ENCODE measurements around the gene AKT3.

The AKT3 gene

DNA sequence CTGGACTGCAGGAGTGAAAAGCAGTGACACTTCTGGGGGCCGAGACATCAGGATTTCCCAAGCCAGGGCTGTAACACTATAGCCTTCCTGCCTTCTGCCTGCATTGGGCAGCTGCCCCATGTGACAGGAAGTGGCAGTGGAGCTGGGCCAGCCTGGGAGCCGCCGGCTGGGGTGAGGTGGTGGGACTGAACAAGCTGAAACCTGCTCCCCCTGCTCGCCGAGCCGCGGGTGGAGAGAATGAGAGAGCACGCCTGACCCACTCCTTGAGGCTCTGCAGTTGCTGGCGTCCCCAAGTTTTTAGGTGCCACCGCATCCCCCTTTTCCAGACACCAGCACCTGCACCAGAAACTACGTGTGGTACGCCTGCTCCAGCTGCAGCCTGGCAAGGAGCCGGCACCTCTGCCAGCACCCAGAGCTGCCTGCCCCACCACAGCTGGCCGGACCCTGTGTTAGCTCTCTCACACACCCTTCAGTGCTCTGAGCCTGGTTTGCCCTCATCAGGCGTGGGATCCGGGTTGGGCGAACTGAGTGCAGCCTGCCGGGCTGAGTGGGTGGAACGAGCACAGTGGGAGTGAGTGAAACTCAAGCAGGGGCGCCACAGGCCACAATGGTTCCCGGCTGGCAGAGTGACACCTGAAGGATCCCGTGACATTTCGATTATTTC lies 119.4 kb downstream of the AKT3 start:
- no peak for DNase-seq

DNA sequence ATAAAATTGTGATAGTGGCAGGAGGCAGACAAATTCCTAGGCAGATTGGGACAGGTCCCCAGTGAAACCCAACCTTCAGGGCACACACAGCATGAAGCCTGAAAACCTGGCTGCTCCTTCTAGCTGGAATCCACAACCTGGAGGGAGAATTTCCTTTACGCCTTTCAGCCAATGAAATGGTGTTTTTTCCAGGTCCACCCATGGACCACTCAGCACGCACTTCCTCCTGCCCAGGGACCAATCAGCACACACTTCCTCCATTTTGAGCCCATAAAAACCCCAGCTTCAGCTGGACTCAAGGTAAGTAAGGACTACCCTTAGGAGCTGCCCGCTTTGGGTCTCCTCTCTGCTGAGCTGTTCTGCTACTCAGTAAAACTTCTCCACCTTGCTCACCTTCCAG lies 120.1 kb downstream of the AKT3 start:
- no peak for DNase-seq

DNA sequence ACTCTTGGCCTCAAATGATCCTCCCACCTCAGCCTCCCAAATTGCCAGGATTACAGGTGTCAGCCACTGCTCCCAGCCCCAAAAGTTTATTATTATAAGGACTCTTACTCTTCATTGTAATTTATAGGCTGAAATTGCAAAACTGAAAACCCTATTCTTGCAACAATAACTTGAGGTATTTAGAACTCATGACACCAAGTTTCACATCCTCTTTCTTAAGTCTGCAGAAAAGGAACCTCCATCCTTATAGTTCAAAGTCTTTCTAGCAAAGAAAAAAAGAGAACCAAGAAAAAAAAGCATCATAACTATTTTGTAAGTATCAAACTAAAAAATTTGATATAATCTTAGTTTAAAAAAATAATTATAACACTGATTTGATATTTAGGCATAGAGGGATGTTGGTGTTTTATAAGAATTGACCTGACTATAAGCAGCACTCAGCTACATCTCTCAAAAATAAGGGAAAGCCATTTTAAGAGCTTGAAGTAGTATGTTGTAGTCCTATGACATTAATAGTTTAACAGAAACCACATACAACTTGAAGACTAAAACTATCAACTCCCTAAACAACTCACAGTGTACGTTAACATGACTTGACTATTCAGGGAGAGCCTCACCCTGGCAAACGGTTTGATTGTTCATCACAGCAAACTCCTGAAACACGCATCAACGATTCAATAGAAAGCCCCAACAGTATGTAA lies 122.4 kb downstream of the AKT3 start:
- no peak for DNase-seq

DNA sequence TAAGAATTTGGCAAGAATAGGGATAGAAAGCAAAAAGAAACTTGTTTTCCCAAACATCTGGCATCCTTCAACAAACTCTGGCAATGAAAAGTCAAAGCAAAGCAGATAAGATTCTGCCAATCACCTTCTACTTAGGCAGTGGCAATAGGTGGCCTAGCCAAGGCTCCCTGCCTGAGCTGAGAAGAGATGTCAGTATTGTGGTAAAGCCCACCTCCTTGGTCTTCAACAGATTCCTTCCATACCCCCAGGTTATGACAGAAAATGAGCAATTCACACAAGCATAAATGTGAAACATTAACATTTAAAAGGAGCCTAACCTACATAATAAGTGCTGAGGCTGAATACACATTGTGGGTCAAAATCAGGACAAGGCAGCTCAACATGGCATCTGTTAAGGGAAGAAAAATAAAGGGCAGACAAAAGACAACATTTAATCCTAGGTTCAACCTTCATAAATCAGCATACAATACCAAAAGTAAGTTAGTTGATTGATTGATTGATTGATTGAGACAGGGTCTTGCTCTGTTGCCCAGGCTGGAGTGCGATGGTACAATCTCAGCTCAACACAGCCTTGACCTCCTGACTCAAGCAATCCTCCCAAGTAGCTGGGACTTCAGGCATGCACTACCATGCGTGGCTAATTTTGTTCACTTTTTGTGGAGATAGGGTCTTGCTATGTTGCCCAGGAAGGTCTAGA lies 123.1 kb downstream of the AKT3 start:
- DNase-seq: no peak

DNA sequence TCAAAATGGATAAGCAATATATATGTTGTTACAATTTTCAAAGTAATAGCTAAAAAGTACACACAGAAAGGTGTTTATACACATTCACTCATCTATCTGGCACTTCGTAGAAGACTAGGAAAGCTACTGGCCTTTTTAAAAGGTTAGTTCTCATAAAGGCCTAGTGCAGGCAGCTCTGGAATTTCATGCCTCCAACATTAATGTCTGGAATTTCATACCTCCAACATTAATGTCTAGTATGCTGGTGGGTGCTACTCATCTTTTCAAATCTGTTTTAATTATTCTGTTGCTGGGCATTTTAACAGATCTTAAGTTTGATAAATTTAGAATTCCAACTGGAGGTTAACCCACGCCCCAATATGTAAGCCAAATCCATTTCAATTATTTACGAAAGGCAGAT lies 124.2 kb downstream of the AKT3 start:
- DNase-seq: no peak

DNA sequence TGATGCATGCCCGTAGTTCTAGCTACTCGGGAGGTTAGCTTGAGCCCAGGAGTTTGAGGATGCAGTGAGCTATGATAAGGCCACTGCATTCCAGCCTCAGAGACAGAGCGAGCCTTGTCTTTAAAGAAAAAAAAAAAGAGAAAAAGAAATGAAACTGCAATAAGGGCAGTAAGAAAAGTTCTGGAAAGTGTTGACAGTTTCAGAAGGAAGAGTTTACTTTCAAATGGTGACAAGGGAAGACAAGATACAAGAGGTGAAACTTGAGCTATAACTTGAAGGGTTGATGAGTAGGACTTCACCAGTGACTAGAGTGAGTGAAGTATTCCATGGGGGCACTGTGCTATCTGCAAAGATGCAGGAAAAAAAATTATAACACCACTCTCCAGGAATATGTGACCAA lies 125.0 kb downstream of the AKT3 start:
- DNase-seq: no peak

DNA sequence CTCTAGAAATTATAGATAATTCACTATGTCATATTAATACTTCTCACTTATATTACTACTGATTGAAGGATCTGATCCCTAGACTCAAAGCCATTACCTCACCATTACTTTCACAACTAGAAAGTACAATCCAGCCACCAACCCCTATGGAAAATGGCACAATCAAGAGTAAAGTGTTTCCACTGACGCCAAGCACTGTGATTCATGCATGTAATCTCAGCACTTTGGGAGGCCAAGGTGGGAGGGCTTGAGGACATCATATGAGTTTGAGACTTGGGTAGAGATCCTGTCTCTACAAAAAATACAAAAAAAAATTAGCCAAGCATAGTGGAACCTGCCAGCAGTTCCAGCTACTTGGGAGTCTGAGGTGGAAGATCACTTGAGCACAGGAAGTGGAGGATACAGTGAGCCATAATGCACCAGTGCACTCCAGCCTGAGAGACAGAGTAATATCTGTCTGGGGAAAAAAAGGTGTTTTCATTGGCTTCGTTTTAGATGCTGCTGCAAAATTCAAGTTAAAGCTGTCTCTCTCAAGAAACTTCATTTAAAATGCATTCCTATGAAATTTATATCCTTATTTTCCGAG lies 126.5 kb downstream of the AKT3 start:
- DNase-seq: no peak

DNA sequence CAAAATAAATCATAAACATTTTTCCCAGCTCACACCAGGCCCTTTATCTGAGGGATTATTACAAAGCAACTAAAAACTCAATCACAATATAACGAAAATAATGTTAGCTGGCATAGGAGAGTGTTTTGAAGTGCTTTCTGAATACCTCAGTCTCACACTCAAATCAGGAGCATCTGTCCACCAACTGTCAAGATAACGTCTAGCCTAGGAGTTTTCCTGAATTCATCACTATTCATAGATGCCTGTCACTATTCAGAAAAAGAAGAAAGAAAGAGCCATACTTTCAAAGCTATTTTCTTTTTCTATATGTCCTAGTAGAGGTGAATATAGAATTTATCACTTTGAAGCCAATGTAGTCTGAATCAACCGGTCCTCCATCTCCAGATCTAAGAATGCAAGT lies 127.0 kb downstream of the AKT3 start:
- DNase-seq: no peak

DNA sequence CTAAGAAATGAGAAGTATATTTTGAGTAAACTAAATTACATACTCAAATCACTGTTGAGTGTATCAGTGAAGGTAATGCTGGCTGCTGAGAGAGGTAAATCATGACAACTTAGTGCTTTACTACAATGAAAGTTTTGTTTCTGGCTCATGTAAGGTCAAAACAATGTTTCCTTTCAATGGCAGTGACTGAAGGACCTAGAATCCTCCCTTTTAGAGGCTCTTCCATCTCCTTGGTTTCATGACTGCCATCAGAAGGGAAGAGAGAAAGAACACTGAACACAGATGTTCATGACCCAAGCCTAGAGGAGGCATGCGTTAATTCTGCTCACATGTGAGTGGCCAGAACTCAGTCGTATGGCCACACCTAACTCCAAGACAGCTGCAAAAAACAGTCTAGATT lies 130.6 kb downstream of the AKT3 start:
- no peak for DNase-seq

DNA sequence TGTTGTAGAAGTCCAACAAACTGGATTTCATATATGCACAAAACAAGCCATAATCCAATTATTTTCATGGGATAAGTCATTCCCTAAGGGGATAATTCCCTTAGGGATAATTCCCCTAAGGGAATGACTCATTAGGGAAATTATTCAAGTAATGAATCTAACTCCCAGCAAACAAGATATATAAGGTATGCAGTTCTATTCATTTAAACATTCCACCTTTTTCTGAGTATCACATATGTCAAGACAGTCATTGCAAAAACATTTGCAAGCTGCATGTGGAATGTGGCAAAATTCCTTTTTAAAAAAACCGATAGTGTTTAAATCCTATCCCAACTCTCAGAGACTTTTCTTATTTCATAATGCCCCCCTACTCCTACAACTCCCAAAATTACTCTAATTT lies 131.2 kb downstream of the AKT3 start:
- peak; percentile 87 for DNase-seq

DNA sequence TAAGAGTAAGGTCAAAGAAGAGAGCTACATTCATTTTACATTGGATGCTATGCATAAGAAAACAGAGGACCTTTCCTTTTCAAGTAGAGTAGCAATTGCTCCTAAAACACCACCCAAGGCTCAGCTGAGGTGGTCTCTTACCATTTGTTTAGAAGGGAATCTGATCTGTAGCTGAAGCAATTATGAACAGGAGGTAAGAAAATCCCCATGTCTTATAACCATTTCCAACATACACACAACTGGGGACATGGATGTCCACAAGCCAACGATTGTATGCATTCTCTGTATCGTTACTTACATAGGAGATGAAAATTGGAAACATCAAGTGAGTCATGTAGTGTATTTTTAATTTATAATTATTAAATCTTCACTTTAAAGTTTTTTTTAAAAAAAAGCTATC lies 132.0 kb downstream of the AKT3 start:
- no peak for DNase-seq

DNA sequence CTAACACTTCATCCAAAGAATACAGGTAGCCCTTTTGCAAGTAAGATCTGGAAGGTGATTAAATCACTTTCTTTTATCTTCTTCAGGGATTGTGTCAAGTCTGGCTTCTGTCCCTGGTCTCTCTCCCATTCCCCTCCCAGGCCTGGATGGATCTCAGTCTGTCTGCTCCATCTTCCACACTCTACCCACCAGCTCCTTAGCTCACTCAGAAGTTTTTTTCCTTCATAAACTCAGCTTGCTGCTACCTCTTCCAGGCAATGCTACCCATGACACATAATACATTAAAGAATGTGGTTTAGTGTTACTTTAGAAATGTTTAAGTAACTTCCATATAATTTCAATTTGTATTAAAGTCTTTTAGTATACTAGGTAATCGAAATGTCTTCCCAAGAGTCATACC lies 133.1 kb downstream of the AKT3 start:
- peak; percentile 21 for DNase-seq

DNA sequence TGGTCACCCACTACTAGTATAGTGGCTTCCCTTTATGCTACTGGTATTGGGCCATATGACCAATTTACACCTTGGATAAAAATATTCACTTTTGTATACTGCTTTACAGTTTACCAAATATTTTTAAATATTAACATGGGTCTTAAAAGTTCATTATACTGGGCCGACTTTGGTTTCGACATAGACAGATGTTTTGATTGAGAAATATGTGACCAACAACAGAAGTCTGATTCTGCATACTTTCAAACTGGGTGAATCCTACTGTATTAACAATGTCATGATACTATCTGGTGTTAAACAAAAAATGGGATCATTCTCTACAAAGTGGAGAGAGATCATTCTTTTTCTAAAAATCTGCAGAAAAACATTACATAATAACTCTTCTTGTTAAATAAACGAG lies 134.8 kb downstream of the AKT3 start:
- DNase-seq: peak; percentile 50

DNA sequence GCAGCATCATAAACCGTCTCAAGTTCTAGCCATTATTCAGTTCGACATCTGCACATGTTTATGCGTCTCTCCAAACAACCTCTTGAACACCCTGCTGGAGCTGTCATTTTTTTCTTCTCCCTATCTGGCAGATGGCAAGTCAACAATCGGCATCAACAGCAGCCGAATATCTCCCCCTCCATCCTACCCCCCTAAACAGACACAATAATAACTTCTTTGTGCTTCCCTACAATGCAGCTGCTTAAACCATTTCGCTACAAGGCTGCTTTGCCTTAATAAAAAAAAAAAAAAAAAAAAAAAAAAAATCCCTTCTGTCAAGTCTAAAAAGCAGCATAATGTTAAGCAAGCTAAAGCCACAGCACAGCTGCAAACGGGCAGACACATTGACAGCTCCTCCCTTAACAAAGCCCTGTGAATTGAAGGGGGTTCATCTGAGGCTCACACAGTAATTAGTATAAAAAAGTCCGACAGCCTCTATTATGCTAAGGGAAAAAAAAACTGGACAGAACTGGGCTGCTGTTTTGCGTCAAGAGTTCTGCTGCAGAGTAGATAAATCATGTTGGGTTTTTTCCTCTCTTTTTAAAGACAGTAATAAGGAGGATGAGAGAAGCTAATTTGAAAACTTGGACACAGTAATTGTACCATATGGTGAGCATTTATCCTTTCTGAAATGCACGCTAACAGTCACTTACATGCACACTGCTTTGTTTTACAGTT lies 136.4 kb downstream of the AKT3 start:
- peak; percentile 21 for DNase-seq

DNA sequence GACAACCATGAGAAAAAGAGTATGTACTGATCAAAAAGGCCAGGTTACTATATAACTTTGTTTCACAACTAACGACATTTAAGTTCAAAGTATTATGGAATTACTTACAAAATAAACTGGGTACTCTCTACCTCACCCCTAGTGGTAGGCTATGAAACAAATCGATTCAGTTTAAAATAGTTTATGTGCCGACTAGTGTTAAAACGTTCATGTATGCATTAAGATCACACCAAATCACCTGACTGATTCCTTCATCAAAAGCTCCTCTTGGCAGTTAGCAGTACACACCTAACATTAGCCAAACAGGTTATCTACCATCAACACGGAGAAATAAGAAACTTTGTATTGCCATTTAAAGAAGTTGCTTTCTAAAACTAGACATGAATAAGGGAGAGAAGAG lies 137.1 kb downstream of the AKT3 start:
- peak; percentile 17 for DNase-seq

DNA sequence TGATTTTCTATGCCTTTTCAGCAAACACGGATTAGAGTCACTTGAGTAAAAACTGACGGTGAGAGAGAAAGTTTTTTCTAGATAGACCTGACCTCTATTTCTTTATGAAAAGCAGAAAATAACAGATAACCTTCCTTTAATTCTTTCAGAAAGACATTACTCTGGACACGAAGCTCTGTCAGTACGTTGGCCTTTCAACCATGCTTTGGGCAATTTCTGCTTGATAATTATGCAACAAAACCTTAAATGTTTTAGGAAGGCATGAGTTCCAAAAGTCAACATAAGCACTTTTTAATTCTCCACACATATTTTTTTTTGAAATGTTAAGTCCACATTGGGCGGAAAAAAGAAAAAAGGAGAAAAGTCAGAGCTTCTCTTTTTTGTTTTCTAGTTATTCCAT lies 137.8 kb downstream of the AKT3 start:
- DNase-seq: no peak

DNA sequence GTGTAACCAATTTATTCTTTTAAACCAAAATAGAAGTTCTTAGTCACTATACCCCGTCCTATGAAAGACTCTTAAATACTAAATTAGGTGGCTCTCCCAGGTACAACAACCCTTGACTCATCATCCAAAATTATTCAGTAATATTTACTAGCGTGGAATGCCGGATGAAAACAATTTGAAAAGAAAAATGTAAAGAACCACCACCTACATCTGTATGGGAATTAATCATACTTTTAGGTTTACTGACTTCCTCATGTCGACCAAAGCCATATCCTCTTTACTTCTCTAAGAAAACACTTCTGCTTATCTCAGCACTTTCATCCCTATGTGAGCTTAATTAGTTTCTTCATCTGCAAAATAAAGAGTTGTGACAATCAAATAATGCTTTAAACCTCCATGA lies 139.6 kb downstream of the AKT3 start:
- no peak for DNase-seq

DNA sequence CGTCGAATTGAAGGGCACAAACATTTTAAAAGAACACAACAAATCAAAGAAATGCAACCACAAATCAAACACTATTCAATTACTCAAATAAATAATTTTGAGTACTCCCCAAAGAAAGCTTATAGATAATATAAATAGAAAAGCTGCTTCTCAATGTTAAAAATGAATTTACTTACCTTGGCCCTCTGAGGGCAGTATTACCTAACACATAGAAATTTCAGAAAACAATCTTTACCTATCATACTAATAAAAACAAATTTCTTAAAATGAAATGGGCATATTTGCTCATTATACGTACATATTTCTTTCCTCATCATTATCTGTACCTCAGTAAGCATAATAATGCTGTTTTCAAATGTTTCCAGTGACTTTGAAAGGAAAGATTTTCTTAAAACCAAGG lies 141.8 kb downstream of the AKT3 start:
- no peak for DNase-seq

DNA sequence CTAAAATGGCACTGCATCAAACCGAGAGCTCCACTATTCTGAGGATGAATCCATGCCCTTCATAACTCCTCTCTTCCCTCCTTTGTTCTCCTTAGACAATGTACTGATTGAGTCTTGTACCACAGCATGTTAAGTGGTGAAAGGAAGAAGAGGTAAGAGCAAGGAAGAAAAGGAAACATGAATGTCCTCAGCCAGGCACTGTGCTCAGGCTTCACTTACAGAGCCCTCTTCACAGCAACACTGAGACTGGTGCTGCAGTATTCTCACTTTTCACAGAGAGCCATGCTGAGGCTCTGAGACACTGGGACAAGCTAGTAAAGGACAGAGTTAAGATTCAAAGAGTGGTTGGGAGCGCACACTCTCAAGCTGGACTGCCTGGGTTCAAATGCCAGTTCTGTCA lies 143.5 kb downstream of the AKT3 start:
- DNase-seq: no peak

DNA sequence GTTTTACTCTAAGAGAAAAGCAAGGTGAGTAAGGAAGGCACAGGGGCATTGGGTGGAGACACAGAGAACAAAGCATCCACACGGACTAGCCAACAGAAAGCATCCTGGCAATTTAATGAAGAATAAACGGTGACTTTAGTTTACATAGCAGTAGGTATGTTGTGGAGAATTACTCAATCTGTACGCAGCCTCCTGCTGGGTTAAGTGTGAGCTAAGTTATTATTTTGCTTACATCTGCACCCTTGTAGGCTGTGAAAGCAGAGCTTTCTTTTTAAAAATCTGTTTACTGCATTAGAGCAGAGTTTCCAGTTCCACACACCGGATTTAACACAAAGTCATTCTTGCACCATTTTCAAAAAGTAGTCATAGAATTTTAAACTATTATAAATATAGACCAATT lies 144.5 kb downstream of the AKT3 start:
- DNase-seq: no peak

DNA sequence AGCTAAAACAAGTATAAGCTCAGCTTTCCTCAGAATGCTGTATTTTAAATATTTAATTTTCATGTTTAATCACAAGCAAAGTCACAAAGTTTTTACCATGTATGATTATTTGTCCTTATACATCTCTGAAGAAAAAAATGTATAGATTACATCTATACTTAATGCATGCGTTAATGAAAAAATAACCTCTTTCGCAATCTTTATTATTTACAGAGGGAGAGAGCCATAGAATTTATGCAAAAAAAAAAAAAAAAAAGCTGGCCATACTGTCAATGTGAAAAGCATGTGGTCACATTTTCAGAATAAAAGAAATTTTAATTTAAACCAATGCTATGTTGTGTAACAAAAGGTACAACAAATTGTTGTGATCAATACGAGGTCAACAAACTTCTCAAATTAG lies 148.2 kb downstream of the AKT3 start:
- no peak for DNase-seq

DNA sequence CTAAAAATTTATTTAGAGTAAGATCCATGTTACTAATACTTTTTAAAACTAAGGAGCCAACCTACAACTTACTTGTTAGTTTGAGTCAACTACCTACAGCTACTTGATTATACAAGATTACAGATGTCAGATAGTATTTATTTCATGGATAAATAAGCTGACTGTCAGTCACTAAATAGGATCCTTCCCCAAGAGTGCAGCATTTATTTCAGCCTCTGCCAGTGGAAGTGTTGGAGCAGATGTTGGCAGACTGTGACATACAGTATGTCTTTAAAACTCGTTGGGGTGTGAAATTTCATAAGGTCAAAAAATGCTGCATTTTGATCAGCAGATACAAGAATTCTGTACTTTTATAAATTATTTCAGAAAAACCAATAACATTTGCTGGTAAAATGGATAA lies 156.2 kb downstream of the AKT3 start:
- DNase-seq: no peak

DNA sequence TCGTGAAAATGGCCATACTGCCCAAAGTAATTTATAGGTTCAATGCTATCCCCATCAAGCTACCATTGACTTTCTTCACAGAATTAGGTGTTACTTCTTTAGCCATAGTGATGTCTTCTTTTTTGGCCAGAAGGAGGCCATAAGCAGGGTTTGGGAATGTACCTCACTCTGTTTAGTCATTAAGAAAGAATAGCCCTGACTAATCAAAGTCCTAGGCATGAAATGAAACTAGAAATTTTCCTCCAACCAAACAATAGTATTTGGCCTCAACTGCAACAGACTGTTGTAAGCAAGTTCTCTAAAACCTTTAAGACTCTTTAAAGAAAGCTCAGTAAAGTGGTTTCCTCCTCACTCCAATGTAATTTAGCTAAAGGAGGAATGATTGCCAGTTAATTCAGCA lies 163.9 kb downstream of the AKT3 start:
- peak; percentile 11 for DNase-seq

All from HCEC 1CT (cell line).